Natural killer cell (primary cell): ENCODE results near the gene MOB1A. TPM values are rescaled to one million over a fixed set of nuclear protein-coding genes. Genes with fewer than 3 reads are reported as not detected.
A peak's percentile ranks its signal among the peaks of the same experiment; 100 is the strongest.

Source experiments
- ATAC-seq, 3 donors: fragments of 150-1000 bp in 2 of 3; fragments of 200-7000 bp in 1 of 3; cut with Tn5 transposase; 1 replicate in 1 of 3; 2 replicates in 2 of 3; pipeline ENCODE4 v1.10.0; 2021; ENCODE audit warnings: mild to moderate bottlenecking in 2 of 3, moderate library complexity in 2 of 3
- DNase-seq, 2 donors: peaks; one replicate each; pipeline versions ENCODE4 v3.0.0 to v3.0.0-alpha.2; 2013 to 2021; ENCODE audit warnings: mixed read lengths in 1 of 2
- H3K27ac ChIP-seq: one replicate; pipeline ENCODE4 v1.5.1; 2013; ENCODE audit warnings: mild to moderate bottlenecking, low read length
- H3K27me3 ChIP-seq: one replicate; pipeline ENCODE4 v1.6.1; 2013; ENCODE audit warnings: low read length; ENCODE audit not compliant: control insufficient read depth, insufficient read depth
- H3K36me3 ChIP-seq: one replicate; pipeline ENCODE4 v1.6.1; 2013; ENCODE audit warnings: low read length; ENCODE audit not compliant: control insufficient read depth, insufficient read depth
- H3K4me1 ChIP-seq: one replicate; pipeline ENCODE4 v1.6.1; 2013; ENCODE audit warnings: low read length; ENCODE audit not compliant: control insufficient read depth, insufficient read depth
- H3K4me3 ChIP-seq: one replicate; pipeline ENCODE4 v1.5.1; 2013; ENCODE audit warnings: low read length
- H3K9me3 ChIP-seq: one replicate; pipeline ENCODE4 v1.6.1; 2013; ENCODE audit warnings: low read length; ENCODE audit not compliant: control insufficient read depth, insufficient read depth
- H3K27ac Mint-ChIP-seq, 2 donors: one replicate each; pipeline ENCODE4 v1.8.0; 2022; ENCODE audit warnings: mild to moderate bottlenecking in 2 of 2, mixed read lengths in 2 of 2, moderate library complexity in 1 of 2
- H3K27me3 Mint-ChIP-seq, 2 donors: one replicate each; pipeline ENCODE4 v1.8.0; 2022; ENCODE audit warnings: low read depth in 2 of 2, mixed read lengths in 2 of 2
- H3K36me3 Mint-ChIP-seq: one replicate; pipeline ENCODE4 v1.8.0; 2022; ENCODE audit warnings: mixed read lengths
- H3K4me1 Mint-ChIP-seq, 2 donors: one replicate each; pipeline ENCODE4 v1.8.0; 2022; ENCODE audit warnings: mixed read lengths in 2 of 2
- H3K4me3 Mint-ChIP-seq: one replicate; pipeline ENCODE4 v1.8.0; 2022; ENCODE audit warnings: mild to moderate bottlenecking, moderate library complexity, mixed read lengths
- H3K9me3 Mint-ChIP-seq, 2 donors: one replicate each; pipeline ENCODE4 v1.8.0; 2022; ENCODE audit warnings: mixed read lengths in 2 of 2
- WGBS: methylation state at CpG from one replicate; pipeline ENCODE4 v1.1.7; 2013; ENCODE audit warnings: missing lambda C conversion rate; ENCODE audit not compliant: insufficient coverage; 5-methylcytosine and 5-hydroxymethylcytosine counted together
- intact Hi-C: fragments of 100-400 bp; cut with micrococcal nuclease; formaldehyde crosslinking; loops from one replicate; pipeline ENCODE4 v1.14.2; 2022
- total RNA-seq, 4 donors: library from RNA; stranded (reverse); fragments of 120-200 nt in 1 of 4; gene quantifications; one replicate each; pipeline versions ENCODE4 v1.2.3 to v1.2.4, GENCODE V29; 2013 to 2022
- TF ChIP-seq, protein P1 (sequence below): fragments of 200-600 bp; IDR thresholded peaks from one replicate; pipeline ENCODE4 v1.8.0; 2022; ENCODE audit warnings: antibody characterized with exemption

Gene MOB1A
- total RNA-seq, 3 donors from 2014 or later (not counting 1 experiment from before 2014, with no cell fraction given): 211 to 239 (median 222) TPM

DNA sequence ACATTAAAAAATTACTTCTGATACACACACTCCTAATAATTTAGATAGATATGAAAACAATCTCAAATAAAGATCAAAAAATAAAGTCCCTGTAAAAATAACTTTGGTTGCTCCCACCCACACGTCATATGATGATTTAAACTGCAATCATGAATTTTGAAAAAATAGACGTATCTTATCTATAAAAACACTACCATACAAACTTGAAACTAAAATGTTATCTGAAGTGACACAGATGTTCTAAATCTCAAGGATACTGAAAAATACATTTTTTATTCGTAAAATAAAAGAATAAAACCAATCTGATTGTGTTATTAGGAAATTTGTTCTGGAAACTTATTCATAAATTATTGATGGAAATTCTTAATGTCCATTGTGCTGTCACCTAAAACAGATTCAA lies 22.8 kb downstream of the MOB1A start:
- H3K27me3 ChIP-seq: no peaks in the 10 kb centered on the region
- intact Hi-C loops: no loop called here
- H3K27ac ChIP-seq: no peak overlapping the region
- WGBS: 69% methylated on average over 2 of the region's 3 CpGs
- H3K4me3 Mint-ChIP-seq: no peak overlapping the region
- H3K4me3 ChIP-seq: no peak overlapping the region
- H3K4me1 ChIP-seq: no peaks in the 10 kb centered on the region
- H3K9me3 ChIP-seq: no peaks in the 10 kb centered on the region
- H3K4me1 Mint-ChIP-seq: peaks cover 0 to 5% of the 10 kb centered on the region in 2 donors
- H3K27ac Mint-ChIP-seq: no peak overlapping the region
- H3K27me3 Mint-ChIP-seq: no peaks in the 10 kb centered on the region
- ATAC-seq: no peak
- no peaks in the 10 kb centered on the region for H3K9me3 Mint-ChIP-seq
- peaks cover 10% of the 10 kb centered on the region for H3K36me3 Mint-ChIP-seq
- DNase-seq: no peak
- H3K36me3 ChIP-seq: peaks cover 74% of the 10 kb centered on the region
- TF ChIP-seq, protein P1, sequence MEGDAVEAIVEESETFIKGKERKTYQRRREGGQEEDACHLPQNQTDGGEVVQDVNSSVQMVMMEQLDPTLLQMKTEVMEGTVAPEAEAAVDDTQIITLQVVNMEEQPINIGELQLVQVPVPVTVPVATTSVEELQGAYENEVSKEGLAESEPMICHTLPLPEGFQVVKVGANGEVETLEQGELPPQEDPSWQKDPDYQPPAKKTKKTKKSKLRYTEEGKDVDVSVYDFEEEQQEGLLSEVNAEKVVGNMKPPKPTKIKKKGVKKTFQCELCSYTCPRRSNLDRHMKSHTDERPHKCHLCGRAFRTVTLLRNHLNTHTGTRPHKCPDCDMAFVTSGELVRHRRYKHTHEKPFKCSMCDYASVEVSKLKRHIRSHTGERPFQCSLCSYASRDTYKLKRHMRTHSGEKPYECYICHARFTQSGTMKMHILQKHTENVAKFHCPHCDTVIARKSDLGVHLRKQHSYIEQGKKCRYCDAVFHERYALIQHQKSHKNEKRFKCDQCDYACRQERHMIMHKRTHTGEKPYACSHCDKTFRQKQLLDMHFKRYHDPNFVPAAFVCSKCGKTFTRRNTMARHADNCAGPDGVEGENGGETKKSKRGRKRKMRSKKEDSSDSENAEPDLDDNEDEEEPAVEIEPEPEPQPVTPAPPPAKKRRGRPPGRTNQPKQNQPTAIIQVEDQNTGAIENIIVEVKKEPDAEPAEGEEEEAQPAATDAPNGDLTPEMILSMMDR: no peak

DNA sequence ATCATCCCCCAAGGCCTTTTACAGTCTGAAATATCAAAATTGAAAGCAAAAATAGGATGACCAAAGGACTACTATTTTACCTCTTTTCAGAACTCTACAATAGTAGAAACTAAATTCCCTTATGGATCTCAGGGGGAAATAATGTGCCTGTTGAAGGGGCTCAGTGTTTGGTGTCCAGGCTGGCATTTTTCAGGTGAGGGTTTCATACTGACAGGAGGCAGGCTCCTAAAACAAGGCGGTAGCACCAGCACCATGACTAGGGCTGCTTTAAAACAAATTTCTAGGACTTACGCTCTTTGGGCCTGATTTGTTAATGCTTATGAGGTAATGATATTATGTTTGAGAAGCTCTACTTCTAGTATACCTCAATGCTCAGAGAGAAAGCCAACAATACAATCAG lies 25.7 kb downstream of the MOB1A start:
- TF ChIP-seq, protein P1: no peak
- no peaks in the 10 kb centered on the region for H3K27me3 Mint-ChIP-seq
- H3K4me1 Mint-ChIP-seq: peaks cover 0 to 5% of the 10 kb centered on the region in 2 donors
- H3K9me3 ChIP-seq: no peaks in the 10 kb centered on the region
- peaks cover 8% of the 10 kb centered on the region for H3K4me1 ChIP-seq
- H3K27me3 ChIP-seq: no peaks in the 10 kb centered on the region
- ATAC-seq (no peak), DNase-seq (no peak)
- no peaks in the 10 kb centered on the region for H3K9me3 Mint-ChIP-seq
- peaks cover 54% of the 10 kb centered on the region for H3K36me3 ChIP-seq
- no peaks in the 10 kb centered on the region for H3K36me3 Mint-ChIP-seq
- WGBS: 90% methylated on average over 1 of the region's 2 CpGs
- no peak overlapping the region for H3K4me3 ChIP-seq
- H3K27ac ChIP-seq: no peak overlapping the region
- intact Hi-C loops: no loop called here
- H3K27ac Mint-ChIP-seq: peak overlapping the region in 1 of 2 donors; percentile 12
- H3K4me3 Mint-ChIP-seq: no peak overlapping the region

DNA sequence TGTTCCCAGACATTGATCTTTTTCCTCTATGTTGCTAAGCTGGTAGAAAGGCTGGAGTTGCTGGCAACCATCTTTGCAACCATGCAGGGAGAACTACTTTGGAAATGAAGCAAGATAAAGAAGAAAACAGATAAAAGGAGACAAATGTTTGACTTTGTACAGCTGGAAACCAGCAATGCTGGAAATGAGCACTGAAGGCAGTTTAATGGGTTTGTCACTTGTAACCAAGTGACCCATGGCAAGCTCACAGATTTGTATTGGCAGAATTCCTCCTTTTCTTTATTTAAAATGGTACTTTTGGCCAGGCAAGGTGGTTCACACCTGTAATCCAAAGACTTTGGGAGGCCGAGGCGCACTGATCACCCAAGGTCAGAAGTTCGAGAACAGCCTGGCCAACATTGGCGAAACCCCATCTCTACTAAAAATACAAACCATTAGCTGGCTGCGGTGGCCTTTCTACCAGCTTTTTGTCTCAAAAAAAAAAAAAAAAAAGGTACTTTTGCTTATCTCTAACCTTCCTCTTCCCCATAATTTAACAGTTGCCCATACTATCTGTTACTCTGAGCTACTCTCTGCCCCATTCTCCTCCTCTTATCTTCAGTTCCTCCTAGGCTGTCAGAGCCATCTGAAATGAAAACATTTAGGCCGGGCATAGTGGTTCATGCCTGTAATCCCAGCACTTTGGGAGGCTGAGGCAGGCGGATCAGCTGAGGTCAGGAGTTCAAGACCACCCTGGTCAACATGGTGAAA lies 28.9 kb downstream of the MOB1A start:
- no peaks in the 10 kb centered on the region for H3K36me3 Mint-ChIP-seq

More for the DNA sequence above, 28.9 kb downstream of the MOB1A start:
- WGBS: 94% methylated on average over 7 of the region's 7 CpGs
- no peaks in the 10 kb centered on the region for H3K27me3 Mint-ChIP-seq
- no peak overlapping the region for H3K4me3 ChIP-seq
- H3K9me3 ChIP-seq: no peaks in the 10 kb centered on the region
- no peak overlapping the region for H3K27ac ChIP-seq
- peaks cover 25% of the 10 kb centered on the region for H3K36me3 ChIP-seq
- intact Hi-C loops: loop anchor here (10.0 kb wide), 1 partner anchor 165 kb away; the partner anchor contains the start of gene TET3
- H3K4me3 Mint-ChIP-seq: no peak overlapping the region
- peak overlapping the region in 1 of 2 donors; percentile 63 for H3K27ac Mint-ChIP-seq
- H3K4me1 ChIP-seq: peaks cover 22% of the 10 kb centered on the region
- H3K9me3 Mint-ChIP-seq: no peaks in the 10 kb centered on the region
- no peak for ATAC-seq
- peaks cover 0 to 5% of the 10 kb centered on the region in 2 donors for H3K4me1 Mint-ChIP-seq
- no peaks in the 10 kb centered on the region for H3K27me3 ChIP-seq
- TF ChIP-seq, protein P1: no peak
- DNase-seq: no peak
